ENCODE results near the gene GNG7.
"Not testable (repeated sequence)": the region's sequence is repeated elsewhere in the genome, so short reads cannot be mapped to it uniquely, and the experiment has no call there.

The GNG7 gene

DNA sequence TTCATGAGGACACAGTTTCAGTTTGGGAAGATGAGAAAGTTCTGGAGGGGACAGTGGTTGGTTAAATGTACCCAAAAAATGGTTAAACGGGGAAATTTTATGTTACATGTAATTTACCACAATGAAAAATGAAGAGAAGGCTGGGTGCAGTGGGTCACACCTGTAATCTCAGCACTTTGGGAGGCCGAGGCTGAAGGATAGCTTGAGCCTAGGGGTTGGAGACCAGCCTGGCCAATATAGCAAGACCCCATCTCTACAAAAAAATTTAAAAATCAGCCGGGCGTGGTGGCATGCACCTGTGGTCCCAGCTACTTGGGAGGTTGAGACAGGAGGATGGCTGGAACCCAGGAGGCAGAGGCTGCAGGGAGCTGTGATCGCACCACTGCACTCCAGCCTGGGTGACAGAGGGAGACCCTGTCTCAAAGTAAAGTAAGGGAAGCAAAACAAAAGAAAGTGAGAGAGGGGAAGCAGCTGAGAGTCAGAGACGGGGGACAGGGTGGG is 17.2 kb downstream of the GNG7 start:
- DNase-seq (ENCODE audit: low read depth): no peak
- TF ChIP-seq, protein P1, sequence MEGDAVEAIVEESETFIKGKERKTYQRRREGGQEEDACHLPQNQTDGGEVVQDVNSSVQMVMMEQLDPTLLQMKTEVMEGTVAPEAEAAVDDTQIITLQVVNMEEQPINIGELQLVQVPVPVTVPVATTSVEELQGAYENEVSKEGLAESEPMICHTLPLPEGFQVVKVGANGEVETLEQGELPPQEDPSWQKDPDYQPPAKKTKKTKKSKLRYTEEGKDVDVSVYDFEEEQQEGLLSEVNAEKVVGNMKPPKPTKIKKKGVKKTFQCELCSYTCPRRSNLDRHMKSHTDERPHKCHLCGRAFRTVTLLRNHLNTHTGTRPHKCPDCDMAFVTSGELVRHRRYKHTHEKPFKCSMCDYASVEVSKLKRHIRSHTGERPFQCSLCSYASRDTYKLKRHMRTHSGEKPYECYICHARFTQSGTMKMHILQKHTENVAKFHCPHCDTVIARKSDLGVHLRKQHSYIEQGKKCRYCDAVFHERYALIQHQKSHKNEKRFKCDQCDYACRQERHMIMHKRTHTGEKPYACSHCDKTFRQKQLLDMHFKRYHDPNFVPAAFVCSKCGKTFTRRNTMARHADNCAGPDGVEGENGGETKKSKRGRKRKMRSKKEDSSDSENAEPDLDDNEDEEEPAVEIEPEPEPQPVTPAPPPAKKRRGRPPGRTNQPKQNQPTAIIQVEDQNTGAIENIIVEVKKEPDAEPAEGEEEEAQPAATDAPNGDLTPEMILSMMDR (IDR thresholded peaks at IDR 0.05; ENCODE audit: low read depth, low read length, missing control alignments): no peak
- no peak overlapping the region for H3K4me3 ChIP-seq (ENCODE audit: low read depth, low read length)

DNA sequence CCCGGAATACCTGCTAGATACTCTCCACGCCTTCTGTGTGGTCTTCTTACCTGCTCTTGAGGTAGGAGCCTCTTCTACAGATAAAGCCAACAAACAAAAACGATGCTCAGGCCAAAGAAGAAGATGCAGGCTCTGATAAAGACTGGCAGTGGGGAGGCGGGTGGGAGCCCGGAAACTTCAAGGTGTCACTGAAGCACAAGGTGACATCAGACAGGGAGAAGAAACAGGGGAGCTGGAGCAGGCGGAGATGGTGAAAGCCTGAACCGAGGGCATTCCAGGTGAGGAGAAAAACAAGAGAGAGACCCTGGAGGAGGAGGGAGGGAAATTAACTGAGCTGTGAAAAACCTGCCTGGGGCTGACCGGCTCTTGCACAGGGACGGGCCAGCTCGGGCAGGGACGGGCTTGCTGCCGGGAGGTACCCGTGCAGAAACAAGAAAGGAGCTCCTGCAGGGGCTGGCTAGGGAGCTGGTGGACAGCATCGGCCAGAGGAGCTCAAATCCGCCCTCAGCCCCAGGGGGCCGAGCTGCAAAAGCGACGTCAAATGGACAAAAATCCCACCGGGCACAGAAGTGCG is 19.0 kb downstream of the GNG7 start:
- H3K4me3 ChIP-seq (ENCODE audit: low read depth, low read length): no peak overlapping the region
- DNase-seq (ENCODE audit: low read depth): no peak
- TF ChIP-seq, protein P1 (IDR thresholded peaks at IDR 0.05; ENCODE audit: low read depth, low read length, missing control alignments): no peak

GRCh38 chr19:2680808-2681207 is 21.7 kb downstream of the GNG7 start:
- peak; percentile 81 for DNase-seq (ENCODE audit: low read depth)
- peak overlapping the region; percentile 27 for H3K4me3 ChIP-seq (ENCODE audit: low read depth, low read length)
- TF ChIP-seq, protein P1 (IDR thresholded peaks at IDR 0.05; ENCODE audit: low read depth, low read length, missing control alignments): no peak

DNA sequence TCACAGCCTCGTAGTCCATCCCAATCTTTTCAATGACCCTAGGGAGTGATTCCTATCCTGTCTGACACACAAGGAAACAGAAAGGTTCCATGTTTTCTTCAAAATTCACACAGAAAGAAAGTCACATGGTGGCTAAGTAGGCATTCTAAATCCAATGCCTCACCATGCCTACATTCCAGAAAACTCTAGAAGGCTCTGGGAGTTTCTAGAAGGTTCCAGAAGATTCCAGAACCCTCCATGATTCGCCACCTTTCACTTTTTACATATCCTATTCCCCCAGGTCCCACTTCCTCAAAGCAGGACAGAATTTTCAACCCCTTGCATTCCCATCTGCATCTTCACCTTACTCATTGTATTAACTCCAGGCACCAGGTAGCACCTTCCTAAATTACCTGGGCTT is 23.1 kb downstream of the GNG7 start:
- no peak overlapping the region for H3K4me3 ChIP-seq (ENCODE audit: low read depth, low read length)
- DNase-seq (ENCODE audit: low read depth): no peak
- TF ChIP-seq, protein P1 (IDR thresholded peaks at IDR 0.05; ENCODE audit: low read depth, low read length, missing control alignments): no peak

- not testable (repeated sequence) for DNase-seq (ENCODE audit: low read depth); H3K4me3 ChIP-seq (ENCODE audit: low read depth, low read length)
These were observed 23.5 kb downstream of the GNG7 start for GRCh38 chr19:2678948-2679347.

GRCh38 chr19:2678044-2678671 is 24.3 kb downstream of the GNG7 start:
- H3K4me3 ChIP-seq (ENCODE audit: low read depth, low read length): no peak overlapping the region
- peak; percentile 75 for DNase-seq (ENCODE audit: low read depth)
- TF ChIP-seq, protein P1 (IDR thresholded peaks at IDR 0.05; ENCODE audit: low read depth, low read length, missing control alignments): no peak

GRCh38 chr19:2676823-2677222 is 25.7 kb downstream of the GNG7 start:
- TF ChIP-seq, protein P1 (IDR thresholded peaks at IDR 0.05; ENCODE audit: low read depth, low read length, missing control alignments): no peak
- H3K4me3 ChIP-seq (ENCODE audit: low read depth, low read length): no peak overlapping the region
- no peak for DNase-seq (ENCODE audit: low read depth)
